MM.1S (cell line): ENCODE data around the gene STK32B.

Source experiments
- DNase-seq: peaks from one replicate; pipeline ENCODE4 v3.0.0-alpha.2; 2015
- H2AFZ ChIP-seq: fragments of 300-600 bp; sonication (generic); 2 replicates; pipeline ENCODE4 v1.6.0; 2016; ENCODE audit warnings: antibody characterized with exemption, low read length
- H3F3A ChIP-seq: fragments of 300-600 bp; sonication (generic); 2 replicates; pipeline ENCODE4 v1.6.1; 2016; ENCODE audit warnings: mild to moderate bottlenecking, antibody characterized with exemption, low read length, moderate library complexity, mixed read lengths; ENCODE audit not compliant: insufficient read depth
- H3K27ac ChIP-seq: fragments of 300-600 bp; sonication (generic); 2 replicates; pipeline ENCODE4 v1.5.1; 2016; ENCODE audit warnings: mild to moderate bottlenecking, low read length
- H3K27me3 ChIP-seq: fragments of 300-600 bp; sonication (generic); replicated peaks from 2 replicates; pipeline ENCODE4 v1.6.0; 2016; ENCODE audit warnings: low read length; ENCODE audit not compliant: insufficient read depth
- H3K36me3 ChIP-seq: fragments of 300-600 bp; sonication (generic); replicated peaks from 2 replicates; pipeline ENCODE4 v1.6.1; 2016; ENCODE audit warnings: mild to moderate bottlenecking, low read length, mixed read lengths; ENCODE audit not compliant: insufficient read depth
- H3K4me1 ChIP-seq: fragments of 300-600 bp; sonication (generic); 2 replicates; pipeline ENCODE4 v1.6.1; 2016; ENCODE audit warnings: low read length, mixed read lengths
- H3K4me2 ChIP-seq: fragments of 300-600 bp; sonication (generic); 2 replicates; pipeline ENCODE4 v1.6.0; 2016; ENCODE audit warnings: low read depth, low read length
- H3K4me3 ChIP-seq: fragments of 300-600 bp; sonication (generic); 2 replicates; pipeline ENCODE4 v1.5.1; 2016; ENCODE audit warnings: low read length, mixed read lengths
- H3K79me2 ChIP-seq: fragments of 300-600 bp; sonication (generic); 2 replicates; pipeline ENCODE4 v1.6.1; 2016; ENCODE audit warnings: mixed run types, low read length, mixed read lengths
- H3K9ac ChIP-seq: fragments of 300-600 bp; sonication (generic); 2 replicates; pipeline ENCODE4 v1.6.1; 2016; ENCODE audit warnings: low read length, mixed read lengths
- H3K9me2 ChIP-seq: fragments of 300-600 bp; sonication (generic); replicated peaks from 2 replicates; pipeline ENCODE4 v1.6.1; 2016; ENCODE audit warnings: mild to moderate bottlenecking, low read length, mixed read lengths; ENCODE audit not compliant: insufficient read depth
- H3K9me3 ChIP-seq: fragments of 300-600 bp; sonication (generic); replicated peaks from 2 replicates; pipeline ENCODE4 v1.6.1; 2016; ENCODE audit warnings: mild to moderate bottlenecking, low read length, mixed read lengths; ENCODE audit not compliant: insufficient read depth
- H4K20me1 ChIP-seq: fragments of 300-600 bp; sonication (generic); 2 replicates; pipeline ENCODE4 v1.6.1; 2016; ENCODE audit warnings: mild to moderate bottlenecking, low read length, moderate library complexity, mixed read lengths; ENCODE audit not compliant: insufficient read depth
- CTCF ChIP-seq: fragments of 300-600 bp; sonication (generic); IDR thresholded peaks from 2 replicates; pipeline ENCODE4 v1.5.1; 2016; ENCODE audit warnings: antibody characterized with exemption, low read length, mixed read lengths
- EZH2 ChIP-seq: fragments of 300-600 bp; sonication (generic); optimal IDR thresholded peaks from 2 replicates; pipeline ENCODE3; 2017; ENCODE audit warnings: low read depth, mild to moderate bottlenecking, antibody characterized with exemption, low read length, mixed read lengths
- EZH2phosphoT487 ChIP-seq: fragments of 300-600 bp; sonication (generic); IDR thresholded peaks from 2 replicates; pipeline ENCODE4 v1.6.1; 2018; ENCODE audit warnings: antibody characterized with exemption, low read length

STK32B gene

GRCh38 chr4:5217421-5217820 lies 166.1 kb downstream of the STK32B start:
- Histone ChIP-seq H3K9ac (no peak overlapping the region), H4K20me1 (no peaks in the 10 kb centered on the region), H2AFZ (no peak overlapping the region), H3K79me2 (no peaks in the 10 kb centered on the region), H3K4me1 (no peaks in the 10 kb centered on the region), H3K9me2 (no peaks in the 10 kb centered on the region), H3K36me3 (no peaks in the 10 kb centered on the region), H3K4me2 (no peak overlapping the region), H3K27ac (no peak overlapping the region), H3K9me3 (no peaks in the 10 kb centered on the region), H3F3A (no peaks in the 10 kb centered on the region), H3K4me3 (no peak overlapping the region), H3K27me3 (no peaks in the 10 kb centered on the region)
- TF ChIP-seq EZH2 (no peak), CTCF (no peak), EZH2phosphoT487 (no peak)
- DNase-seq = no peak

- Histone ChIP-seq H3K9me3 (no peaks in the 10 kb centered on the region), H3K4me3 (no peak overlapping the region), H3K4me2 (no peak overlapping the region), H3K27me3 (no peaks in the 10 kb centered on the region), H2AFZ (no peak overlapping the region), H3K79me2 (no peaks in the 10 kb centered on the region), H3F3A (no peaks in the 10 kb centered on the region), H3K9me2 (no peaks in the 10 kb centered on the region), H3K27ac (no peak overlapping the region), H3K4me1 (no peaks in the 10 kb centered on the region), H3K9ac (no peak overlapping the region), H3K36me3 (no peaks in the 10 kb centered on the region), H4K20me1 (no peaks in the 10 kb centered on the region)
- DNase-seq = no peak
- TF ChIP-seq CTCF (no peak), EZH2phosphoT487 (no peak), EZH2 (no peak)
These were observed 167.2 kb downstream of the STK32B start for GRCh38 chr4:5218376-5219069.

GRCh38 chr4:5220028-5220427 lies 168.7 kb downstream of the STK32B start:
- Histone ChIP-seq H3K27me3 (no peaks in the 10 kb centered on the region), H3K9ac (no peak overlapping the region), H3K4me1 (no peaks in the 10 kb centered on the region), H3K4me3 (no peak overlapping the region), H3K36me3 (no peaks in the 10 kb centered on the region), H3K9me3 (no peaks in the 10 kb centered on the region), H3K27ac (no peak overlapping the region), H3K79me2 (no peaks in the 10 kb centered on the region), H3K9me2 (no peaks in the 10 kb centered on the region), H4K20me1 (no peaks in the 10 kb centered on the region), H3F3A (no peaks in the 10 kb centered on the region), H3K4me2 (no peak overlapping the region), H2AFZ (no peak overlapping the region)
- TF ChIP-seq EZH2 (no peak), EZH2phosphoT487 (no peak), CTCF (no peak)
- DNase-seq = peak; percentile 25
